GM15510 (cell line): ENCODE measurements around the gene CLIP2.

ENCODE experiments used
- POLR2A ChIP-seq: IDR thresholded peaks from 3 replicates; pipeline ENCODE4 v1.6.1; 2011; ENCODE audit warnings: borderline replicate concordance; ENCODE audit not compliant: insufficient read length; ENCODE audit errors: extremely low read depth

CLIP2 gene

DNA sequence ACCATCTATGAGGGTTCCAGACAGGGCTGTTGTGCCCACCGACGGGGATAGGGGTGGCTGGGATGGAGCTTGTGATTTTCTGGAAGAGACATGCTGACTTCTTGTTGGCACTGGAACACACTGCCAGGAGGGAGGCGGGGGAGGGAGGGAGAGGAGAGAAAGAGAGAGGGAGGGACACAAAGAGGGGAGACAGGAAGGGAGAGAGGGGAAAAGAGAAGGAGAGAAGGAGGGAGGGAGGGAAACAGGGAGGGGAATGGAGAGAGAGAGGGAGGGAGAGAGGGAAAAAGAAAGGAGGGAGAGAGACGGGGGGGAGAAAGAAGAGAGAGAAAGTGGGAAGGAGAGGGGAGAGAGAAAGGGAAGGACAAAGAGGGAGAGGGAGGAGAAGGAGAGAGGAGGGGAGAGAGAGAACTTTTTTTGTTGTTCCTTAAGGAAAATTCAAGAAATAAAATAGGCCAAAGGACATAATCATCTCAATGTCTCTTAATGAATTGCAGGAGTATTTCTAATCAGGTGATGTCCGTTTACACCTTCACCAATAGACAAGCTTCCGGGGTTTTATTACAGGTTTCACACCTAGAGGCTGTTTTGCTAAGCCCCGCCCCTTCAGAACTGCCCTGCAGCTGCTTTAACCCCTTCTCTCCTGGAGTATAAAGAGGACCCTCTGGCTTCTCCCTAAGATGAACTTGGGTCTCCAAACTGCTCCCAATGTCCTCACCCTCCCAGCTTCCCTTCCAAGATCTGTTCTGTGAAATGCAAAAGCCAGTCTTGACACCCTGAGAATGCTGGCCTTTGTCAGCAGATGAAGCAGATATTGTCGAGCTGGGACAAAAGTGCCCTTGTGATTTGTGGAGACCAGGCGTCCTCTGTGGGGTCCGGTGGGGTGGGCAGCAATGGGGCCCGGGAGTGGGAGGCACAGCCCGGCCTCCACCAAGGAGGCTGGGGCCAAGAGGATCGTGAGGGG is 82.5 kb downstream of the CLIP2 start:
- TF ChIP-seq POLR2A = no peak

DNA sequence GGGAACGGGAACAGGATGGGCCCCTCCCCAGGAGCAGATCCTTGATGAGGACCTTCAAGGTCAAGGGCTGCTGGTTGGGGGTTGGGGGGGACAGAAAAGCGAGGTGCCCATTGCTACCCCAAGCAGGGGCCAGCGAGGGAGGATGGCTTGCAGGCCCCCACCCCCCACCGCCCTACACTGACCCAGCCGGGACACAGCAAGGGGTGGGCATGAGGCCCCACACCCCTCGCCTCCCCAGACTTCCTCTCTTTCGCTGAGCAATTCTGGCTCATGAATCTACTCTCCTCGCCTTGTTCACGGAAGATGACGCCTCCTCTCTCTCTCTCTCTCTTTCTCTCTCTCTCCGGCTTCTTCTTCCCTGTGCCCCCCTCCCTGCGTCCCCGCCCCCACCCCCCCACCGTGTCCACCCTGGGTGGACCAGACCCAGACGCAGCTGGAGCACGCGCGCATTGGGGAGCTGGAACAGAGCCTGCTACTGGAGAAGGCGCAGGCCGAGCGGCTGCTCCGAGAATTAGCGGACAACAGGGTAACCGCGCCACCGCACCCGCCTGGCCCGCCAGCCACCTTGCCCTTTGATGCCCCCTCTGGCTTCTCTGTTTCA is 83.4 kb downstream of the CLIP2 start:
- TF ChIP-seq POLR2A = no peak

DNA sequence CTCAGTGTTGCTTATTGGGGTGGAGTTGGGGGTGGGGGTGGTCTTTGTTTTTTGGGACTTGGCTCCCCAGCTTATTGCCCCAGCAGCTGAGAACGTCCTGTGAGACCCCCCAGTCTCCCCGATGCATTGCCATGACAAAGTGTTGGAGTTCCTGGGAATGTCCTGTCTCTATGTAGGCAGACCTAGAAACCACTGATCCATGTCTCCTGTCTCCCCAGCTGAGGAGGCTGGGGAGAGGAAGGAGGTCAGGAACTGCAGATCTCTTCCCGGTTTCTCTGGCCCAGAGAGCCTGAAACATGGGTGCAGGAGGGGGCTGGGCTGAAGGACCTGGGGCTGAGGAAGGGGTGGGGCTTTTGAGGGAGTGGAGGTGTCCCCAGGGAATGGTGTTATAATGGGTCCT is 84.3 kb downstream of the CLIP2 start:
- no peak for TF ChIP-seq POLR2A

GRCh38 chr7:74375726-74376220 is 86.6 kb downstream of the CLIP2 start:
- TF ChIP-seq POLR2A = no peak

DNA sequence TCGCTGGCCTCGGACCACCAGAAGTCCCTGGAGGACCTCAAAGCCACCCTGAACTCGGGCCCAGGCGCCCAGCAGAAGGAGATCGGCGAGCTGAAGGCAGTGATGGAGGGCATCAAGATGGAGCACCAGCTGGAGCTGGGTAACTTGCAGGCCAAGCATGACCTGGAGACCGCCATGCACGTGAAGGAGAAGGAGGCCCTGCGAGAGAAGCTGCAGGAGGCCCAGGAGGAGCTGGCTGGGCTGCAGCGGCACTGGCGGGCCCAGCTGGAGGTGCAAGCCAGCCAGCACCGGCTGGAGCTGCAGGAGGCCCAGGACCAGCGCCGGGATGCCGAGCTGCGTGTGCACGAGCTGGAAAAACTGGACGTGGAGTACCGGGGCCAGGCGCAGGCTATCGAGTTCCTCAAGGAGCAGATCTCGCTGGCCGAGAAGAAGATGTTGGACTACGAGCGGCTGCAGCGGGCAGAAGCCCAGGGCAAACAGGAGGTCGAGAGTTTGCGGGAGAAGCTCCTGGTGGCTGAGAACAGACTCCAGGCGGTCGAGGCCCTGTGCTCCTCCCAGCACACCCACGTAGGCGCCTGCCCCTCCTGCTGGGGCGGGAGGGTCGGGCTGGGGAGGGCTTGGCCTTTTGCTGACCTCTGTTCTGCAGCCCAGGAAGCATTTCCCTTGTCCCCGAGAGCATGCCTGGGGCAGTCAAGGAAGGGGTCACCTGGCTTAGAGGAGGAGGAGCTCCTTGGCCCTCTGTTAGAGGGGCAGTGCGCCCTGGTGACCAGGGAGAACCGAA is 87.2 kb downstream of the CLIP2 start:
- no peak for TF ChIP-seq POLR2A

DNA sequence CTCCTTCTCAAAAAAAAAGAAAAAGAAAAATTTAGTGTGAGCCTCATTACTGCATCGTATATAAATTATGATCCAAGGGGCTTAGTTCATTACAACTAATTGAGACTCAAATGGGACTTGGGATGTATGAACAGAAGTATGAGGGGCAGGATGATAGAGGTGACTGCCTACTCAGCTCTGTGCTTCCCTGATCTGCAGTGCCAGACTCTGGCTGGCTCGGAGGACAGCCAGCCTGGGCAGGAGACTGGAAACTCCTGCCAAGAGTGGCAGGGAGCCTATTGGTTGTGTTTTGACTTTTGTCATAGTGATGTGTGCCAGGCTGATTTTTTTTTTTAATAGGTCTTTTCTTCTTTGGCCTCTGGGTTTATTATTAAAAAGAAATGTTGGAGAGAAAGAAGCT is 90.7 kb downstream of the CLIP2 start:
- TF ChIP-seq POLR2A = no peak

DNA sequence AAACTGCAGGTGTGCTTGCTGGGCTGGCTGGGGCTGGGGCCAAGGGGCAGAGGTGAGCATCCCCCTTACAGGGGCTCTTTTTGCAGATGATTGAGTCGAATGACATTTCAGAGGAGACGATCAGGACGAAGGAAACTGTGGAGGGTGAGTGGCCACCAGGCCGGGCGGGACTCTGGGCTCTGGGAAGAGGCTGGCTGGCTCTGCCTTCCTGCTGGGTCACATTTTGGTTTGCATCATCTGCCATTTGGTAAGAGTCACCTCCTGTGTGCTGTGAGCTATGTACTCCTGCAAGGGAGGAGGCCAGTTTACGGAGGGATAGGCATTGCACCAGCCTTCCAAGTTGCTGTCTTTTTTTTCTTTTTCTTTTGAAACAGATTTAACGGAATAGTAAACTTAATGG is 91.5 kb downstream of the CLIP2 start:
- no peak for TF ChIP-seq POLR2A

- TF ChIP-seq POLR2A = no peak
Measured at GRCh38 chr7:74387606-74388005, 98.4 kb downstream of the CLIP2 start.

DNA sequence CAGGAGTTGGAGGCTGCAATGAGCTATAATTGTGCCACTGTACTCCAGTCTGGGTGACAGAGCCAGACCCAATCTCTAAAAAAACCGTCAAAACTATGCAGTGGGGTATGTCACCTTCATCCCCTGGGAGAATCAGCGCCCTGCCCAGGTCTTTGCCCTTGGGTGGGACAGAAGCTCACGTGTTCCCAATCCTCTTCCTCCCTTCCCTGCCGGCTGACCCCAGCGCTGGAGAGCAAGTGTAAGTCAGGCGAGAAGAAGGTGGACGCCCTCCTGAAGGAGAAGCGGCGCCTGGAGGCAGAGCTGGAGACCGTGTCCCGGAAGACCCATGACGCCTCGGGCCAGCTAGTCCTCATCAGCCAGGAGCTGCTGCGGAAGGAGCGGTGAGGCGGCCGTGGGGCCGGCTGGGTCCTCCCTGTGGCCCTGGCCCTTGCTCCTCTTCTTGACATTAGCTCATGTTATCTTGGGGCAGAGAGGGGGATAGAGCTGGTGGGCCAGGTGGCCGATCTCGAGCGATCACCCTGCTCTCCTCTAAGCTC is 99.7 kb downstream of the CLIP2 start:
- no peak for TF ChIP-seq POLR2A

GRCh38 chr7:74395745-74396311 is 106.6 kb downstream of the CLIP2 start:
- no peak for TF ChIP-seq POLR2A

DNA sequence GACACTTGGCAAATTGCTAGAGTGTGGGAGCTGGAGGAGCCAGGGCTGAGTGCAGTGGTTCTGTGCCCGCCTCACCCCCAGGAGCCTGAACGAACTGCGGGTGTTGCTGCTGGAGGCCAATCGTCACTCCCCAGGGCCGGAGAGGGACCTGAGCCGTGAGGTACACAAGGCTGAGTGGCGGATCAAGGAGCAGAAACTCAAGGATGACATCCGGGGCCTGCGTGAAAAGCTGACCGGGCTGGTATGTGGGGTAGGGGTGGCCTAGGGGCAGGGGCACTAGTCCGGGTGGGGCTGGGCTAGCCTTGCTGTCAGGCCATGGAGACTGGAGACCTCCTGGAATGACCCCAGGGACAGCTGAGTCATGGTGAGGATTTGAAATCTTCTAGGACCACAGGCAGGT is 107.8 kb downstream of the CLIP2 start:
- no peak for TF ChIP-seq POLR2A

GRCh38 chr7:74398426-74398825 is 109.2 kb downstream of the CLIP2 start:
- TF ChIP-seq POLR2A = no peak

GRCh38 chr7:74399006-74399405 is 109.8 kb downstream of the CLIP2 start:
- TF ChIP-seq POLR2A = no peak

DNA sequence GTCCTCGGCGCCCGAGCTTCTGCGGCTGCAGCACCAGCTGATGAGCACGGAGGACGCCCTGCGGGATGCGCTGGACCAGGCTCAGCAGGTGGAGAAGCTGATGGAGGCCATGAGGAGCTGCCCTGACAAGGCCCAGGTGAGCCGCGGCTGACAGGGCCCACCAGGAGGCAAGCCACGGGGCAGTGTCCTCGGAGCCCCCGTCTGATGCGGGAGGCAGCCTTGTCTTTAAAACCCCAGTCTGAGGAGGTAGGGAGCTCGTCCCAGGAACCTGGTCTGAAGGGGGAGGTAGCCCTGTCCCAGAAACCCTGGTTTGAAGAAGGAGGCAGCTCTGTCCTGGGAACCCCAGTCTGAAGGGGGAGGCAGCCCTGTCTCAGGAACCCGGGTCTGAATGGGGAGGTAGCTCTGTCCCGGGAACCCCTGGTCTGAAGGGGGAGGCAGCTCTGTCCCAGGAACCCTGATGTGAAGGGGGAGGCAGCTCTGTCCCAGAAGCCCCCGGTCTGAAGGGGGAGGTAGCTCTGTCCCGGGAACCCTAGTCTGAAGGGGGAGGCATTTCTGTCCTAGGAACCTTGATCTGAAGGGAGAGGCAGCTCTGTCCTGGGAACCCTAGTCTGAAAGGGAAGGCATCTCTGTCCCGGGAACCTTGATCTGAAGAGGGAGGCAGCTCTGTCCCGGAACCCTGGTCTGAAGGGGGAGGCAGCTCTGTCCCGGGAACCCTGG is 111.4 kb downstream of the CLIP2 start:
- TF ChIP-seq POLR2A = no peak
